Measurements from ENCODE around the gene NAGLU.

DNA sequence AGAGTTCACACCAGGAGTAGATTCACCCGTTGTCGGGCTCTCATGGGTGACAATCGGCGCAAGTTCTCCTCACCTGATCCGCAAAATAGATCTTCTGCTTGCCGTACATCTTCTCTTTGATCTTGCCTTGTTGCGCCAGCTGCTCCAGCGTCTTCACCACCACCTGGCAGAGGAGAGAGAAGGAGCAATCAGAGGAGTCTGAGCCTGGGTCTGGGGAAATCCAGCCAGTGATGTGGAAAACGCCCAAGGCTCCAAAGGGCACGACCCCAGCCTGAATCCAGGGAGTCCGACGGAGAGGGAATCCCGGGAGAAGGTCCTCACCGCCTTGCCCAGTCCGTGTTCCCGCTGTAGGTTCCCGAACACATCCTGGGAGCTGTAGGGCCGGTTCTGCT lies 41.1 kb downstream of the NAGLU start:
- TF ChIP-seq EZH2phosphoT487 (IDR thresholded peaks at IDR 0.05; ENCODE audit: low read depth, severe bottlenecking, unreplicated experiment) (no peak), EZH2 (IDR thresholded peaks at IDR 0.05; ENCODE audit: borderline replicate concordance) (no peak)
- TF ChIP-seq, protein P1, sequence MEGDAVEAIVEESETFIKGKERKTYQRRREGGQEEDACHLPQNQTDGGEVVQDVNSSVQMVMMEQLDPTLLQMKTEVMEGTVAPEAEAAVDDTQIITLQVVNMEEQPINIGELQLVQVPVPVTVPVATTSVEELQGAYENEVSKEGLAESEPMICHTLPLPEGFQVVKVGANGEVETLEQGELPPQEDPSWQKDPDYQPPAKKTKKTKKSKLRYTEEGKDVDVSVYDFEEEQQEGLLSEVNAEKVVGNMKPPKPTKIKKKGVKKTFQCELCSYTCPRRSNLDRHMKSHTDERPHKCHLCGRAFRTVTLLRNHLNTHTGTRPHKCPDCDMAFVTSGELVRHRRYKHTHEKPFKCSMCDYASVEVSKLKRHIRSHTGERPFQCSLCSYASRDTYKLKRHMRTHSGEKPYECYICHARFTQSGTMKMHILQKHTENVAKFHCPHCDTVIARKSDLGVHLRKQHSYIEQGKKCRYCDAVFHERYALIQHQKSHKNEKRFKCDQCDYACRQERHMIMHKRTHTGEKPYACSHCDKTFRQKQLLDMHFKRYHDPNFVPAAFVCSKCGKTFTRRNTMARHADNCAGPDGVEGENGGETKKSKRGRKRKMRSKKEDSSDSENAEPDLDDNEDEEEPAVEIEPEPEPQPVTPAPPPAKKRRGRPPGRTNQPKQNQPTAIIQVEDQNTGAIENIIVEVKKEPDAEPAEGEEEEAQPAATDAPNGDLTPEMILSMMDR (IDR thresholded peaks at IDR 0.05; ENCODE audit: poor library complexity) = no peak
